ENCODE measurements around the gene ADAMTS17.
A peak's percentile ranks its signal among the peaks of the same experiment; 100 is the strongest.

Gene ADAMTS17

DNA sequence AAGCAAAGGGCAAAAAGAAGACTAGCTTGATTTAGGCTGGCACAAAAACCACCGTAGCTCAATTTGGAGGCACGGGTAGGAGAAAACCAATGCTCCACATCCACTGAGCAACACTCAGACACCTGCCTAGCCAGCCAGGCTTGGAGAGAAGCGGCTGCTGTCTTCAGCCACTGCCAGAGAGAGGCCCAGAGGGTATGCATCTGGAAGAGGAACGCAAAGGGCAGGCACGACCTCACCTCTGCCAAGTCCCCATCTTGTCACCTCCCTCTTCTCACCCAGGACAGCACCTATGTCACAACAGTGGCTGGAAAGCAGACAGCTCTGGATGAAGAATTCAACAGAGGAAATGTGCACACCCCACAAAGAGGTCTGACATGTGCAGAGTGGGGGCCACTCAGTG lies 93.5 kb downstream of the ADAMTS17 start:
- DNase-seq (ENCODE audit: low spot score) = no peak

DNA sequence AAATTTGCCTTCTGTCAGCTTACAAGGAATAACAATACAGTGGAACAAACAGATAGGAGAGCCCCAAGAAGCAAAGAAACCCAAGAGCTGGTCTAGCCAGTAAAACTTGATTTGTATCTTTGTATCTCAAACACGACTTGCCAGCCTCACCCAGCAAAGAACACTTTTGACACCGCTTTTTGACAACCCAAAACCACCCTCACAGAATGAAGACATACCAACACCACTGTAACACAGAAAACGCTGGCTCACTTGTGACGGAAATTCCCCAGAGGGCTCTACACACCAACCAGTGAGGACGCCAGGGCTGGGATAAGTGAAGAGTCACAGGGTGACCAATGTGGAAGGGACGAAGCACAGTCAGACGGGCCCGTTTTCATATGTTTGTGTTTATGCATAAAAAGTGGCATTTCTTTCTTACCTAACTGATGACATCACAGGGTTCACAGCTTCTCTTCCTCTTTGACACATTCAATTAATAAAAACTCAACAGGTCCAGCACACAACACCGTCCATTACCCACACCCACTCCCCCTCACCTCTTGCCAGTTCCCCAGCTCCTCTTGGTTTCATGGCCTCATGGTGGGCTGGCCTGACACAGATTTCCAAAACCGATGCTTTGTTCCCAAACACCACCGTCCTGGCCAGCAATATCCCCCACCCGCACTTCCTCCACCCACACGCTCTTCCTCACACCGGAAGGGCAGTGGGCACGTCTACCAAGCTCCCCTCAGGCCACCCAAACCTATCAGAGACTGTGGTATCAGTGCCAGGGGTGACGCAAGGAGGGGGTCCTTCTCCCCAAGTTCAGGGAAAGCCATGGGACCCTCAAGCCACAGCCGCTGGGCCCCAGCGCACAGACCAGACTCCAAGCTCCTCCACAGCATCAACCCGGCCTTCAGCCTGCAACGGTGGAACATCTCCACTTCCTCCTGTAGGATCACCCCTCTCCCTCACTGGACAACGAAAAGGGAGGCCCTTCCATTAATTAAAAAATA lies 94.2 kb downstream of the ADAMTS17 start:
- no peak for DNase-seq (ENCODE audit: low spot score)

DNA sequence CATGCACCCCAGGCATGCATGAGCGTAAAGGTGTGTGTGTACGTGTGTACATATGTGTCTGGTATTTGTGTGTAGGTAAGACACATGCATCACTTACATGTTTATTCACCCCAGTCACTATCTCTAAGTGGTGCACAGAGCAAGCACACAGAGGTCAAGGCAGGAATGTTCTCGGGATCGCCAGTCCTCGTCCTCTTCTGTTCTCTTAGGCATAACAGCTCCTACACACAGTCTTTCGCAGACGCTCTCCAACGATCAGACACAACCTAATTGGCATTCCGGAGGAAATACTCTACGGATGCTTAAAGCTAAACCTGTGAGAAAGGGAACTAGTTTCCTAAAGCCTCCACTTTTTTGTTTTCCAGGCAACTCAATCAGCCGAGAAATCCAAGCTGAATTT lies 95.9 kb downstream of the ADAMTS17 start:
- DNase-seq (ENCODE audit: low spot score) = no peak

DNA sequence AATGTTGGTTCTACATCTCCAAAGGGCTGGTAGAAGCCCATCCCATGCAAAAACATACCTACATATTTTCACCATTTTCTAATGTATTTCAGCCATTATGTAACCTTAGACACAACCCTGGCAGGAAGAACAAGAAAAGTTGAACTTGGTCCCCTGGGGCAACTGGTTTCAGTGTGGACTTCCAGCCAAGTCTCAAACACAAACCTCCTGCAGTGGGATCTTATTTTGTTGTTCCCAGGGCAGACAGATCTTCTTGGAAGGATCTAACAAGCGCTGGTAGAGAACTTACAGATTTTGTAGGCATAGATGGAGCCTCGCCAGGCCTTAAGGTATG lies 96.3 kb downstream of the ADAMTS17 start:
- no peak for DNase-seq (ENCODE audit: low spot score)

DNA sequence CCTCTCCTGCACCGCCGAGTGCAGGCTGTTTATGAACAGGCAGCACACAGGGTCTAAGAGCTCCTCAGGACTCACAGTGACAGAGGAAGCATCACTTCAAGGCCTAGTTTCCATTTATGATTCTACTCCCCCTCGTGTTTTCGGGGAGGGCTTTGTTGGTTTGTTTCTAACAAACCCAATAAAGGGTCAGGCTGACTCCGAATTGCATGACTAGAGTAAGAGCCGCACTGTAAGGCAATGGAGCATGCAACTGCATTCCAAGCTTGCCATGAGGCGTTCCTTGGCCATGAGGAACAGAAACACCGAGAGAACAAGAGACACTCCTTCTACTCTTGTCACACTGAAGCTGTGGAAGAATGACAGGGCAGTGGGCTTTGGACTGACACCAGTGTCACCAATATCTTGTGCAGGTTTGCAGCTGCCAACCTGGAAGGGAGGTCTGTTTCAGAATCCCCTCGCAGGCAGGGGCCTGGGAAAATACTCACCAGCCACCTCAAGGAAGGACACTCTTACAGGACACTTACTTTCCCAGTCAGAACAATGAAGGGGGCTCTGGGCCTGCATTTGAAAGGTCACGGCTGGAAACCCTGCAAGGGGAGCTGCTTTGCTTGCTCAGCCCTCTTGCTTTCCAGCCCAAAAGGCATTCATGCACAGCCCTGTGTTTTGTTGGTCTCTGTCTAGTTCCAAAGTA lies 96.8 kb downstream of the ADAMTS17 start:
- no peak for DNase-seq (ENCODE audit: low spot score)

DNA sequence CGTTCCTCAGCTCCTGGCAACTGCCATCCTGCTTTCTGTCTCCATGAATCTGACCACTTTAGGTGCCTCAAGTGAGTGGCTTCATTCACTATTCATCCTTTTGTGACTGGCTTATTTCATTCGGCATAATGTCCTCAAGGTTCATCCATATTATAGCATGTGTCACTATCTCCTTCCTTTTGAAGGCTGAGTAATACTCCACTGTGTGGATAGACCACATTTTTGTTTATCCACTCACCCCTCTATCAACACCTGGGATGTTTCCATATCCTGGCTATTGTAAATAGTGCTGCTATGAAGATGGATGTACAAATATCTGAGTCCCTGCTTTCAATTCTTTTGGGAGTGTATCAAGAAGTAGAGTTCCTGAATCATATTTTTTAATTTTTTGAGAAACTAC lies 98.8 kb downstream of the ADAMTS17 start:
- DNase-seq (ENCODE audit: low spot score) = no peak

DNA sequence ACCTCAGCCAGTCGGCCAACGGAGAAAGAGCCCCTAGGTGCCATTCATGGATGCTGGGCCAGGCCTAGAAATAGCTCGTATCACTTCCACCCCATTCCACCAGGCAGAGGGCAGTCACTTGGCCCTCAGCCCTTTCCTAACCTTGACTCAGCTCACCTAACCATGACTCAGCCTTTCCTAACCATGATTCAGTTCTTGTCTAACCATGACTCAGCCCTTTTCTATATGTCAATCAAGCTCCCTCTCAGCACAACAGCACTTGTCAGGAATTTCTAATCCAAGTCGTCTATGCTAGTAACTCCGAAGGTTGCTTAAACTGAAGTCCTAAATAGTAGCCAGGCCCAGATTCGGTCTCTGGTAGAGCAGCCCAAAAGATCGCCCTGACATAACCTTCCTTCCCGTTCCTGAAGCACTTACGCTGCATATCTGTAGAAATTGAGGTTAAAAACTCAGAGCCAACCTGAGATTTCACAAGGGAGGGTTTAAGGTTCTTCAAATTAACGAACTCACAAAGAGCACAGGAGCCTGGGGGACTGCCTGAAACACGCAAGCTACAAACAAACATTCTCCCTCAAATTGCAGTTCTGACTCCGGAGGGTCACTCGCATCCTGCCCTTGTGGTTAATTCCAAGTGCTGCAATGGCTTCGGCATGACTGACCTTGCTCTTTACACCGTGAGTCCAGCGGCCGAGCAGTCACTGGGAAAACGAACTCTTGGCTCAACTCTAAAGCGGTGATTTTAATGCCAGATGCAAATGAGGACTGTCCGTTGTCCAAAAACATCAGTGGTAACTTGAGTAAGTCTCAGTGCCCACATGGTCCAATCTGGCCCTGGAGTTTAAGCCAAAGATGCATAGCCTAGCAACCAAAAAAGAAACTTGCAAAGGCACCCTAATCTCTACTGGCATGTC lies 99.9 kb downstream of the ADAMTS17 start:
- DNase-seq (ENCODE audit: low spot score) = no peak

DNA sequence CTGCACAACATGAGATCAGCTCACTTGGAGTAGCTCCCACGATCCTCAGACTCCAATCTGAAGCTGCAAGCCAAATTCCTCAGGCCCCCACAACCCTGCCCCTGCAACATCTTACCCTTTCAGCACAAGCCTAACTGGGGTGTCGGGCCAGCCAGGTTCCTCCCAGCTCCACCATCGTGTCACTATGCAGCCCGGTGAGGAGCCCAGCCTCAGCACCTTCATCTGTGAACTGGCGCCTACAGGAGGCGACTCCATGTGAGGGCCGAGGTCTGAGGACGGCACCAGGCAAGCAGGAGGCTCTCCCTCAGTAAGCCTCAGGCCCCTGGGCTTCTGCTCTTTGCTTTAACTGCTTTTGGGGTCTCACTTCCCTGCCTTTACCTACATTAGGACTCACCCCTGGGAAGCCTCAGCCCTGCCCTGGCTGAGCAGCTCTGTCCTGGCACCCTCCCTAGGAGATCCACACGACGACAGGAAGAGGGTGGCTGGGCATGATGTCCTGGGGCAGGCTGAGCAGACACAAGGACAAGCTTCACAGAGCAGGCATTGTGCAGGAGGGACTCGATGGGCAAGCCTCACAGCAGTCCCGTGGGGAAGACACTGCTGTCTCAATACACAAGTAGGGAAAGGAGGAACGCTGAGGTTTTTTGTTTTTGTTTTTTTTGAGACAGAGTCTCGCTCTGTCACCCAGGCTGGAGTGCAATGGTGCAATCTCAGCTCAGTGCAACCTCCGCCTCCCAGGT lies 104.6 kb downstream of the ADAMTS17 start:
- no peak for DNase-seq (ENCODE audit: low spot score)

DNA sequence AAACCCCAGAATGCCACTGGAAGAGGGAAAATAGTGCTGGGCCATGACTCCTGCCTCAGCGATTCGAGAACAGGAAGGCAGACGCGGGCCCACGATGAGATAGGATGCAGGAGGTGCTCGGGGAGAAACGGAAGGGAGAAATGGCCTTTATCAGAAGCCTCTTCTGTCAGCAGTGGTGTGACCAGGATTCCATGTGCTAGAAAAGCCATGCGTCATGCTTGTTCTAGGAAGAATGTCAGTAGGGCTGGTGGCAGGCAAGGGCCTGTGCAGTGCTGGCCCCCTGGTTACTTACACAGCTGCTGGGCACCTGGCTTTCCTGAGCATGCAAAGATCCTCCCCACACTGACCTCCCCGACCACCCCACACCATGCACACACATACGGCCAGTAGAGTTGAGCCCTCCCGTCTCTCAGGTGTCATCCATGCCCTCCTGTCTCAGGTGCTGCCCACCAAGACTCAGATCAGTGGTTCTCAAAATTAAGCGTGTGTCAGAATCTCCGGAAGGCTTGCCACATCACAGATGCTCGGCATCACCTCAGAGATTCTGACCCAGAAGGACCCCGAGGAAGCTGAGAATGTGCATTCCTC lies 106.7 kb downstream of the ADAMTS17 start:
- no peak for DNase-seq (ENCODE audit: low spot score)

DNA sequence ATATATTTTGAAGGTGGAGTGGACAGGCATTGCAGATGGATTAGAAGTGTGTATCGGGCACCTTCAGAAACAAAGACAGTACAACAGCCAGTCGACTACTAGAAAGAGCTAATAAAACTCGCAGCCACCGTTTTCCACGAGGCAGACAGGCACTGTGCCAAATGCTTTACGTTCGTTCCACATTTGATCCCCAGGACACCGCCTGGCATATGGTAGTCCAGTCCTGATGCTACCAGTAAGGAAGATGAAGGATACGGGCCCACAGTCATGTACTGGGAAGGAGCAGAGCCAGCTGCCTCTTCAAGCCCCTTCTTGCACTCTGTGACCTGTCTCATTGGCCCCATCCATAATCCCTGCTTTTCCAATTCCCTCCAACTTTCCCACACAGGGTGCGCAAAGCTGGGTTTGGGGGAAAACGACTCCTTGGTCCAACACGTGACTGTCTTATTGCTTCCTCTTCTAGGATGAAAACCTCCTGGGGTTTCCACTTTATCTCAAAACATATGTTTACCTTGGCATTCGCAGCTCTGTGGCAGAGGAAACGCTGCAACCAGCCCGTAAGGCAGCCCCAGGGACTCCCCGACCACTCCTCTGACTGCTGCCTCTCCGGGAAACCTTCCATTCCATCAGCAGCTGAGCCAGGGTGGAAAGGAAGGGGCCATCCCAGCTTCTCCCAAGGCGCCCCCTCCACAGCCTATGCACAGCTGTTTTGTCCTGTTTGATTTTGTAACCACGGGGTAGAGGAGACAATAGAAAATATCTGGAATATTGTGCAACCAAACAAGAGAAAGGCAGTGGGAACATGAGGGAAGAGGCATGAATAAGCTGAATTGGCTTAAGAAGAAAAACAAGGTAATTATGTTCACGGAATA lies 107.4 kb downstream of the ADAMTS17 start:
- DNase-seq (ENCODE audit: low spot score) = no peak

DNA sequence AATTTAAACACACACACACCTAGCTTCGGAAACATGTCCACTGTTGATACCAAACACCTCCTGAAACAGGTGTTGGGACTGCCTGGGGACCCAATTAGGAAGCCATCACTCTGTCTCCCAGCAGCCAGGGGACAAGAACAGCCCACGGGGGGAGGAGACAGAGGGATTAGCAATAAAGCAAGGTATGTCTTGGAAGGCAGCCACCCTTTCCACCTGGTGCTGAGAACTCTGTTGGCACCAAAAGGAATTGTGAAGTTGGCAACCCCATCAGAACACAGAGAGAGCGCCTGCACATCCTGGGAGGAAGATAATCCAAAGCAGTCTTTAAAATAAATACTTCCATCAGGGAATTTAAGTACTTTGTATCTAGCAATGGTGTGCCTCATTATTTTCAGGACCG lies 111.0 kb downstream of the ADAMTS17 start:
- peak; percentile 47 for DNase-seq (ENCODE audit: low spot score)

DNA sequence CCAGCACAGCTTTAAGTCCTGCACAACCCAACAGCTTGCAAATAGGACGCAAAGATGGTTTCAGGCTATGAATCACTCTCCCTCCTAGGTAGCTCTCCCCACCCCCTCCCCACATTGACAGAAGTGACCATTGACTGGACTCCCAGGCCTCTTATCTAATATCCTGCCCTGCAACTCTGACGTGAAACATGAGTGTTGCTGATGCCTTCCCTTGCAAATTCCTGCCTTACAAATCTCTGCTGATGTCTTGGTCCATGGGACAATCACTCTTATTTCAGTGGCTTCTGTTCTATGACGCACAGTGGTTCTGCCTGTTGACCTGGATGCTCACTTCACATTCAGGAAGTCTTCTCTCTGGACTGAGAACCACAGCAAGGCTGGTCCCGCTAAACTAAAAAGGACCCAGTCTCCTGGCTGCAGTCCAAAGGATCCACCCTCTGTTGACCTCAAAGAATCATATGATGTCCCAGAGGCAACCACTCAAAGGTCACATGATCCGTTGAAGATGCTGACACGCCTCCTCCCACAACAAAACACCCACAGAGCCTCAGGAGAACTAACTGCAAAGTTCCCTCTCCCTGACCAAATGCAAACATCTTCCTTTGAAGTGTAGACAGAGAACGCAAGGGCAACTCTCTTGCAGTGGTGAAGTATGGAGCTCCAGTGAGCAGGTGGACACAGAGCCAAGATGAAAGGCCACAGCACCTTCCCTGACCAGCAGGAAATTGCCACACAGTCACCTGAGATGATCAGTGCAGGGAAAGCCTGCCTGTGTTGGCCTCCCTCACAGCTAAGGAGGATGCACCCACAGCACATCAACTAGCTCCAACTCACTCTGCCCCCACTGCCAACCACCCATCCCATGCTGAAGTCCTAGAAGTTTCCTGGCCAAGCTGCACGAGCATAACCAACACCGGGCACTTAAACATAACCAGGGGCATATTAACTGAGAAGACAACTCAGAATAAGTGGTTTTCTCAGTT lies 112.3 kb downstream of the ADAMTS17 start:
- DNase-seq (ENCODE audit: low spot score) = no peak

DNA sequence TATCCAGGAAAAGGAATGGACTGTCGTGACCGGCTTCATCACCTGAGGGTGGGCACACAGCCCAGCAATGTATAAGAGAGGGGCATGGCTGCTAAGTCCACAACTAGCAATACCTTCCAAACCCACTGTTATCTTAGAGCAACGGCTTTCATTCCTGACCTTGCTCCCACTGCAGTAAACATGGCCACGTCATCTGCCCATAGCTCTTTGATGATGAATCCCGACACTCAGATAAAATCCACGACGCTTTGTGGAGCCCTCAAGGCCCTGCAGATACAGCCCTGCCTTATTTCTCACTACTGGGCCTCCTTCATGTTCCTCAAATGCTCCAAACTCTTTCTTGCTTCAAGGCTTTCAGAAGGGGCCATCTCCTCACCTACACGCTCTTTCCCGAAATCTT lies 114.0 kb downstream of the ADAMTS17 start:
- DNase-seq (ENCODE audit: low spot score) = no peak

DNA sequence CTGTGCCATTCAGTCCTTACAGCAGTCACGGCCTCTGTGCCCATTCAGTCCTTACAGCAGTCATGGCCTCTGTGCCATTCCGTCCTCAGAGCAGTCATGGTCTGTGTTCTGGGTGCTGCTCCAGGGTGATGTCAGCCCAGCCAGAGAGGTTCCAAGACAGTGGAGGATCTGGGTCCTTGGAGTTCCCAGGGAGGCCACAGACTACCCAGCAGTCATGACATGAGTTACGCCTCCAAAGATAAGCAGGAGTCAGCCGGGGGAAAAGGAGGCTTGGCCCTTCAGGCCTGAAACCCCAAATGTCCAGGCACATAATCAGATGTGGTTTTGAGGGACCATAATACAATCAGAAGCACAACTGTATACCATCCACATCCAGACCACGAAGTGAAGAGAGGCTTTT lies 115.7 kb downstream of the ADAMTS17 start:
- no peak for DNase-seq (ENCODE audit: low spot score)

DNA sequence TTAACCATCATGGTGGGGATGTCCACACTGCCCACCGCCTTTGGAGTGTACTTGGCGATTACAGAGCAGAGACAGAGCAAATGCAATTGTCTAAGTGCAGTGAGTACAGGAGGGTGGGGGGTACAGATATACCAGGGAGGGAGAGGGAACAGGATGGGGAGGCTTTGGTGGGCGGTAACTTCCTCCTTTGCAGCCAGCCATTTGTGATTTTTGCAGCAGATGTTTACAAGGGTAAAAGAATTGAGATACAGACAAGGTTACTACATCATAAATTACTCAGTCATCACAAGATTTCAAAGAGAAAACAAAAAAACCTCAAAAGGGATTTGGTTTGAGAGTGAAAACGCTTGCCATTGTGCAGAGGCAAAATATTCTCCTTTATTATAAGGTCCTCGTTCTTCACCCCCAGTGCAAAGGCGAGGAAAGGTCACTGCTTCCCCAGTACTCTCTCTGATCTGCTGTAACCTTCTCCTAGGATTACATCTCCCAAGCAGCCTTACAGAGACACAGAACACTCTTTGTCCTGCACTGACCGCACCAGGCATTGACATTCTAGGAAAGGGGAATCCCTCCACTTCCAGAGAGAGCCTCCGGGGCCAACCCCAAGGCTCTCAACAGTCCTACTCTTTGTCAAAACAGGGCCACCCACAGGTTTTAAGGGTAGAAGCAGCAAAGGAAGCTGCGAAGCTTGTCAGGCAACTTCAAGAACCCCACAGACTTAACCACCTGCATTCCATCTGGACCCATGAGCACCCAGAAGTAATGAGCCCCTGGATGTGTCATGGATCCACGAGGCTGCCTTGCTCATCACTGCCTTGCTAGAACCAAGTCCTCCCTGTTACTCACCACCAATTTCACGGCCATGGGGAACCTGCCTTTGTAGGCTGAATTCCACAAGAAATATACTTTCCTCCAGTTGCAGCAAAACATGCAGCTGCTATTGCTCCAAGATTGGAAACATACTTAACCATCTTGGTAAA lies 117.3 kb downstream of the ADAMTS17 start:
- DNase-seq (ENCODE audit: low spot score) = no peak

DNA sequence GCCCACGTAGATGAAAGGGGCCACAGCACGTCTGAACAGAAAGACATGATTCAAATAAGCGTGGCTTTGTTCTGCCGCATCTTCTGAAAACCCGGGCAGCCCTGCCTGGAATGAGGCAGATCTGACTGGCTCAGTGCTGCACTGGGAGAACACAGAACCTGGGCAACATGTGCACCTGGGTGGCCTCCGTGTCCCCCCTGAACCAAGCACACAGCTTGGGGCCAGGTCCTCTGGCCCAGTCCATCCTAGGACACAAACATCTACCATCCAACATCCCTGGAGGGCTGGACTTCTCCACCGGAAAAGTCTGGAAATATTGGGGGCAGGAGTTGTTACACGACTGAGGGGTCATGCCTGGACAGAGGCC lies 119.4 kb downstream of the ADAMTS17 start:
- DNase-seq (ENCODE audit: low spot score) = no peak

DNA sequence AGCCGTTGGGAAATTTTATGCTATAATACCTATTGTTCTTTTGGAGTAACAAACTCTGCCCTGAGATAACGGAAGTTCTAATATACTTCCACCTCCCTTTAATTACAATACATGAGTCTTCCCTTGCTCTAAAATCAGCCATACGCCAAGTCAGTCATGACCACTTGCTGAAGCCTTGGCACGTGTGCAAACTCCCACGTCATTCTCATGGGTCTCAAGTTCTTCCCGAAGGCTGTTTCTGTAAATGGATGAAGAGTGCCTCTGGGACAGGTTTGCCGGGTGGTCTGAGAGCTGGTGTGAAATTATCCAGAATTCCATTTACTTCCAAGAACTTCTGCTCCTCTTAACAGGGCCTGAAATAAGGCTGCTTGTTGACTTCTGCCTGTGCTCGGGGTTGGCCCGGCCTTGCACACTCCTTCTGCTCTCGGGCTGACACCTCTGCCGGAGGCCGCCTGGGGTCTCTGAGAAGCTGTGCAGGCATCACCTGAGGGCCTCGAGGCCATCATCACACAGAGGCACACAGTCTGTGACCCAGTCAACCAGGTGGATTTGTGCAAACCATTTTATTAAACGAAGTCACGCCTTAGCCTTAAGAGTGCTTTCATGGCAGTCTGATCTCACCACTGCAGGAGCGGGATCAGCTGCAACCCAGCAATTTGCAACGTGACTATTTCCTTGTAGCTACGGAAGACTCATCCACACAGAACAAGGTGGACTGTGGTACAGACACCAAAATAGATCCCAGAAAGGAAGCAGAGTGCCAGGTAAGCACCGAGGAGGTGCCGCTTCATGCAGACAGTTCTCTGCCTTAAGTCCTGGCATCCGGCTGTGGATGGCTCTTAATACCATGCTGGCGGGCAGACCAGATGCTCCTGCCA lies 120.1 kb downstream of the ADAMTS17 start:
- no peak for DNase-seq (ENCODE audit: low spot score)
